ENCODE data around the gene ZNF816.
"Not testable (repeated sequence)": the region's sequence is repeated elsewhere in the genome, so short reads cannot be mapped to it uniquely, and the experiment has no call there.

The ZNF816 gene

DNA sequence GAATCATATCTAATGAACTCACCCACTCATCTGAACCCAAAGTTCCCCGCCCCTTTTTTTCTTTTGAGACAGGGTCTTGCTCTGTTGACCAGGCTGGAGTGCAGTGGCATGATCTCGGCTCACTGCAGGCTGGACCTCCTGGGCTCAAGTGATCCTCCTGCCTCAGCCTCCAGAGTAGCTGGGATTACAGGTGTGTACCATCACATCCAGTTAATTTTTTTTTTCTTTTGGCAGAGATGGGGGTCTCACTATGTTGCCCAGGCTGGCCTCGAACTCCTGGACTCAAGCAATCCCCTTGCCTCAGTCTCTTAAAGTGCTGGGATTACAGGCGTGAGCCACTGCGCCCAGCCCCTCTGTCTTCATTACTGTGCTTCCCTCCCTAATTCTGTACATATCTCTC is 21.8 kb downstream of the ZNF816 start:
- H2AK5ac ChIP-seq (ENCODE audit: low read length, severe bottlenecking); H2BK12ac ChIP-seq (ENCODE audit: low read length in 2 of 2); H3K9me3 ChIP-seq (ENCODE audit: control insufficient read depth, low read length); H2AFZ ChIP-seq (ENCODE audit: low read depth, low read length); H3K18ac ChIP-seq (ENCODE audit: low read depth in 1 of 2, low read length in 2 of 2); H3K4me1 ChIP-seq (ENCODE audit: control insufficient read depth, insufficient read depth, low read depth, low read length); H3K27me3 ChIP-seq (ENCODE audit: control insufficient read depth in 1 of 2, insufficient read depth in 1 of 2, low read length in 2 of 2); H3K4ac ChIP-seq (ENCODE audit: low read depth in 1 of 2, low read length in 2 of 2); H4K91ac ChIP-seq (ENCODE audit: low read length); DNase-seq; H3K23ac ChIP-seq (ENCODE audit: low read length in 2 of 2); H3K27ac ChIP-seq (ENCODE audit: low read length, poor library complexity, severe bottlenecking); H3K14ac ChIP-seq (ENCODE audit: low read length in 2 of 2); H4K8ac ChIP-seq (ENCODE audit: low read length); H2BK5ac ChIP-seq (ENCODE audit: low read depth, low read length, poor library complexity, severe bottlenecking); H3K4me3 ChIP-seq (ENCODE audit: insufficient read depth in 1 of 2, low read depth in 1 of 2, low read length in 2 of 2); H2BK120ac ChIP-seq (ENCODE audit: low read depth, low read length); H2BK15ac ChIP-seq (ENCODE audit: low read depth, poor library complexity, severe bottlenecking); H3K4me2 ChIP-seq (ENCODE audit: low read length, poor library complexity, severe bottlenecking); H3K9ac ChIP-seq (ENCODE audit: low read length): not testable (repeated sequence)
- Histone ChIP-seq H3K79me1 (replicated peaks; ENCODE audit: low read length, poor library complexity, severe bottlenecking) (peaks cover 16% of the 10 kb centered on the region), H3K36me3 (ENCODE audit: control insufficient read depth in 1 of 2, insufficient read depth in 2 of 2, low read depth in 1 of 2, low read length in 2 of 2) (peaks cover 0 to 10% of the 10 kb centered on the region in 2 experiments)
- WGBS = 96% methylated on average over 5 of the region's 5 CpGs

- H3K4ac ChIP-seq (ENCODE audit: low read depth in 1 of 2, low read length in 2 of 2) = no peak overlapping the region
- H2BK15ac ChIP-seq (ENCODE audit: low read depth, poor library complexity, severe bottlenecking) = no peak overlapping the region
- H2AFZ ChIP-seq (ENCODE audit: low read depth, low read length) = no peak overlapping the region
- peaks cover 2% of the 10 kb centered on the region for H3K4me1 ChIP-seq (ENCODE audit: control insufficient read depth, insufficient read depth, low read depth, low read length)
- H3K4me3 ChIP-seq (ENCODE audit: insufficient read depth in 1 of 2, low read depth in 1 of 2, low read length in 2 of 2) = no peak overlapping the region
- no peaks in the 10 kb centered on the region for H3K27me3 ChIP-seq (ENCODE audit: control insufficient read depth in 1 of 2, insufficient read depth in 1 of 2, low read length in 2 of 2)
- WGBS = 81% methylated on average over 3 of the region's 5 CpGs
- no peak overlapping the region for H4K8ac ChIP-seq (ENCODE audit: low read length)
- H2BK5ac ChIP-seq (ENCODE audit: low read depth, low read length, poor library complexity, severe bottlenecking) = no peak overlapping the region
- H3K4me2 ChIP-seq (ENCODE audit: low read length, poor library complexity, severe bottlenecking) = no peak overlapping the region
- H2BK12ac ChIP-seq (ENCODE audit: low read length in 2 of 2) = no peak overlapping the region
- no peak overlapping the region for H2AK5ac ChIP-seq (ENCODE audit: low read length, severe bottlenecking)
- no peak overlapping the region for H2BK120ac ChIP-seq (ENCODE audit: low read depth, low read length)
- H3K79me1 ChIP-seq (replicated peaks; ENCODE audit: low read length, poor library complexity, severe bottlenecking) = peaks cover 20% of the 10 kb centered on the region
- no peak overlapping the region for H3K14ac ChIP-seq (ENCODE audit: low read length in 2 of 2)
- H3K18ac ChIP-seq (ENCODE audit: low read depth in 1 of 2, low read length in 2 of 2) = no peak overlapping the region
- no peak overlapping the region for H3K27ac ChIP-seq (ENCODE audit: low read length, poor library complexity, severe bottlenecking)
- peak overlapping the region; percentile 39 for H3K9ac ChIP-seq (ENCODE audit: low read length)
- peaks cover 0 to 10% of the 10 kb centered on the region in 2 experiments for H3K36me3 ChIP-seq (ENCODE audit: control insufficient read depth in 1 of 2, insufficient read depth in 2 of 2, low read depth in 1 of 2, low read length in 2 of 2)
- H4K91ac ChIP-seq (ENCODE audit: low read length) = no peak overlapping the region
- no peaks in the 10 kb centered on the region for H3K9me3 ChIP-seq (ENCODE audit: control insufficient read depth, low read length)
- no peak for DNase-seq
- no peak overlapping the region for H3K23ac ChIP-seq (ENCODE audit: low read length in 2 of 2)
These were observed 23.9 kb downstream of the ZNF816 start for GRCh38 chr19:52938761-52939160.

- Histone ChIP-seq H2AFZ (ENCODE audit: low read depth, low read length) (no peak overlapping the region), H3K27ac (ENCODE audit: low read length, poor library complexity, severe bottlenecking) (no peak overlapping the region), H4K91ac (ENCODE audit: low read length) (no peak overlapping the region), H2BK12ac (ENCODE audit: low read length in 2 of 2) (no peak overlapping the region), H3K14ac (ENCODE audit: low read length in 2 of 2) (no peak overlapping the region), H3K18ac (ENCODE audit: low read depth in 1 of 2, low read length in 2 of 2) (no peak overlapping the region), H3K4me3 (ENCODE audit: insufficient read depth in 1 of 2, low read depth in 1 of 2, low read length in 2 of 2) (no peak overlapping the region), H3K79me1 (replicated peaks; ENCODE audit: low read length, poor library complexity, severe bottlenecking) (peaks cover 25% of the 10 kb centered on the region), H2BK15ac (ENCODE audit: low read depth, poor library complexity, severe bottlenecking) (no peak overlapping the region), H3K9me3 (ENCODE audit: control insufficient read depth, low read length) (no peaks in the 10 kb centered on the region), H3K4ac (ENCODE audit: low read depth in 1 of 2, low read length in 2 of 2) (no peak overlapping the region), H2AK5ac (ENCODE audit: low read length, severe bottlenecking) (no peak overlapping the region), H4K8ac (ENCODE audit: low read length) (no peak overlapping the region), H3K4me2 (ENCODE audit: low read length, poor library complexity, severe bottlenecking) (no peak overlapping the region), H3K4me1 (ENCODE audit: control insufficient read depth, insufficient read depth, low read depth, low read length) (no peaks in the 10 kb centered on the region), H3K36me3 (ENCODE audit: control insufficient read depth in 1 of 2, insufficient read depth in 2 of 2, low read depth in 1 of 2, low read length in 2 of 2) (peaks cover 0 to 10% of the 10 kb centered on the region in 2 experiments), H3K9ac (ENCODE audit: low read length) (no peak overlapping the region), H3K23ac (ENCODE audit: low read length in 2 of 2) (no peak overlapping the region), H2BK5ac (ENCODE audit: low read depth, low read length, poor library complexity, severe bottlenecking) (no peak overlapping the region), H3K27me3 (ENCODE audit: control insufficient read depth in 1 of 2, insufficient read depth in 1 of 2, low read length in 2 of 2) (no peaks in the 10 kb centered on the region), H2BK120ac (ENCODE audit: low read depth, low read length) (no peak overlapping the region)
- no peak for DNase-seq
- WGBS = 88% methylated on average over 6 of the region's 7 CpGs
These were observed 25.7 kb downstream of the ZNF816 start for GRCh38 chr19:52936954-52937325.

DNA sequence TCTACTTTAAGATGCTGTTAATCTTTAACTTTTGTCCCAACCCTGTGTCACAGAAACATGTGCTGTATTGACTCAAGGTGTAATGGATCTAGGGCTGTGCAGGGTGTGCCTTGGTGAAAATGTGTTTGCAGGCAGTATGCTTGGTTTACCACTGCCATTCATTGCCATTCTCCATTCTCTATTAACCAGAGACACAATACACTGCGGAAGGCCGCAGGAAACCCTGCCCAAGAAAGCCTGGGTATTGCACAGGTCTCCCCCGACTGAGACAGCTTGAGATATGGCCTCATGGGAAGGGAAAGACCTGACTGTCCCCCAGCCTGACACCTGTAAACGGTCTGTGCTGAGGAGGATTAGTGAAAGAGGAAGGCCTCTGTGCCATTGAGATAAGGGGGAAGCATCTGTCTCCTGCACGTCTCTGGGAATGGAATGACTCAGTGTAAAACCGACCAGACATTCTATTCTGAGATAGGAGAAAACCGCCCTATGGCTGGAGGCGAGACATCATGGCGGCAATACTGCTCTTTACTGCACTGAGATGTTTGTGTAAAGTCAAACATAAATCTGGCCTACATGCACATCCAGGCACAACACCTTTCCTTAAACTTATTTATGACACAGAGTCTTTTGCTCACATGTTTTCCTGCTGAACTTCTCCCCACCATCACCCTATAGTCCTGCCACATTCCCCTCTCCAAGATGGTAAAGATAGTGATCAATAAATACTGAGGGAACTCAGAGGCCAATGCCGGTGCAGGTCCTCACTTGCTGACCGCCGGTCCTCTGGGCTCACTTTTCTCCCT is 26.3 kb downstream of the ZNF816 start:
- Histone ChIP-seq H3K4me2 (ENCODE audit: low read length, poor library complexity, severe bottlenecking) (no peak overlapping the region), H3K27me3 (ENCODE audit: control insufficient read depth in 1 of 2, insufficient read depth in 1 of 2, low read length in 2 of 2) (no peaks in the 10 kb centered on the region), H3K9me3 (ENCODE audit: control insufficient read depth, low read length) (no peaks in the 10 kb centered on the region), H2BK120ac (ENCODE audit: low read depth, low read length) (no peak overlapping the region), H3K27ac (ENCODE audit: low read length, poor library complexity, severe bottlenecking) (no peak overlapping the region), H2AK5ac (ENCODE audit: low read length, severe bottlenecking) (no peak overlapping the region), H4K91ac (ENCODE audit: low read length) (no peak overlapping the region), H3K14ac (ENCODE audit: low read length in 2 of 2) (no peak overlapping the region), H3K4me3 (ENCODE audit: insufficient read depth in 1 of 2, low read depth in 1 of 2, low read length in 2 of 2) (no peak overlapping the region), H4K8ac (ENCODE audit: low read length) (no peak overlapping the region), H3K4ac (ENCODE audit: low read depth in 1 of 2, low read length in 2 of 2) (no peak overlapping the region), H2BK5ac (ENCODE audit: low read depth, low read length, poor library complexity, severe bottlenecking) (no peak overlapping the region), H3K4me1 (ENCODE audit: control insufficient read depth, insufficient read depth, low read depth, low read length) (no peaks in the 10 kb centered on the region), H3K79me1 (replicated peaks; ENCODE audit: low read length, poor library complexity, severe bottlenecking) (peaks cover 25% of the 10 kb centered on the region), H3K23ac (ENCODE audit: low read length in 2 of 2) (no peak overlapping the region), H2BK12ac (ENCODE audit: low read length in 2 of 2) (no peak overlapping the region), H3K36me3 (ENCODE audit: control insufficient read depth in 1 of 2, insufficient read depth in 2 of 2, low read depth in 1 of 2, low read length in 2 of 2) (peaks cover 0 to 10% of the 10 kb centered on the region in 2 experiments), H3K9ac (ENCODE audit: low read length) (no peak overlapping the region), H2BK15ac (ENCODE audit: low read depth, poor library complexity, severe bottlenecking) (no peak overlapping the region), H2AFZ (ENCODE audit: low read depth, low read length) (no peak overlapping the region), H3K18ac (ENCODE audit: low read depth in 1 of 2, low read length in 2 of 2) (no peak overlapping the region)
- 85% methylated on average over 9 of the region's 12 CpGs for WGBS
- DNase-seq = no peak

All from mesenchymal stem cell (in vitro differentiated cells and primary cell).